ENCODE results near the gene GLOD5.

GRCh38 chrX:48745222-48745621 lies 16.3 kb upstream of the GLOD5 start:
- TF ChIP-seq, protein P1, sequence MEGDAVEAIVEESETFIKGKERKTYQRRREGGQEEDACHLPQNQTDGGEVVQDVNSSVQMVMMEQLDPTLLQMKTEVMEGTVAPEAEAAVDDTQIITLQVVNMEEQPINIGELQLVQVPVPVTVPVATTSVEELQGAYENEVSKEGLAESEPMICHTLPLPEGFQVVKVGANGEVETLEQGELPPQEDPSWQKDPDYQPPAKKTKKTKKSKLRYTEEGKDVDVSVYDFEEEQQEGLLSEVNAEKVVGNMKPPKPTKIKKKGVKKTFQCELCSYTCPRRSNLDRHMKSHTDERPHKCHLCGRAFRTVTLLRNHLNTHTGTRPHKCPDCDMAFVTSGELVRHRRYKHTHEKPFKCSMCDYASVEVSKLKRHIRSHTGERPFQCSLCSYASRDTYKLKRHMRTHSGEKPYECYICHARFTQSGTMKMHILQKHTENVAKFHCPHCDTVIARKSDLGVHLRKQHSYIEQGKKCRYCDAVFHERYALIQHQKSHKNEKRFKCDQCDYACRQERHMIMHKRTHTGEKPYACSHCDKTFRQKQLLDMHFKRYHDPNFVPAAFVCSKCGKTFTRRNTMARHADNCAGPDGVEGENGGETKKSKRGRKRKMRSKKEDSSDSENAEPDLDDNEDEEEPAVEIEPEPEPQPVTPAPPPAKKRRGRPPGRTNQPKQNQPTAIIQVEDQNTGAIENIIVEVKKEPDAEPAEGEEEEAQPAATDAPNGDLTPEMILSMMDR (conservative IDR thresholded peaks at IDR 0.05; ENCODE audit: low read length): no peak
- TF ChIP-seq EZH2phosphoT487 (IDR thresholded peaks at IDR 0.05; ENCODE audit: borderline replicate concordance, low read depth, low read length): no peak

Data from OCI-LY7 (cell line).